Stimulated activated CD4-positive, alpha-beta T cell treated with anti-CD3 and anti-CD28 coated beads, Interleukin-15, amount 100 ng/mL, for 48 hours (primary cell): ENCODE data around the gene MFAP4.

Experiments
- DNase-seq, 2 donors: peaks; one replicate each; pipeline ENCODE4 v3.0.0-alpha.2; 2020; ENCODE audit warnings: low read depth in 2 of 2

Gene MFAP4

GRCh38 chr17:19385521-19385983 lies 1.4 kb downstream of the MFAP4 start:
- no peak for DNase-seq

- DNase-seq: no peak
These were observed 2.1 kb downstream of the MFAP4 start for GRCh38 chr17:19384723-19385391.

DNA sequence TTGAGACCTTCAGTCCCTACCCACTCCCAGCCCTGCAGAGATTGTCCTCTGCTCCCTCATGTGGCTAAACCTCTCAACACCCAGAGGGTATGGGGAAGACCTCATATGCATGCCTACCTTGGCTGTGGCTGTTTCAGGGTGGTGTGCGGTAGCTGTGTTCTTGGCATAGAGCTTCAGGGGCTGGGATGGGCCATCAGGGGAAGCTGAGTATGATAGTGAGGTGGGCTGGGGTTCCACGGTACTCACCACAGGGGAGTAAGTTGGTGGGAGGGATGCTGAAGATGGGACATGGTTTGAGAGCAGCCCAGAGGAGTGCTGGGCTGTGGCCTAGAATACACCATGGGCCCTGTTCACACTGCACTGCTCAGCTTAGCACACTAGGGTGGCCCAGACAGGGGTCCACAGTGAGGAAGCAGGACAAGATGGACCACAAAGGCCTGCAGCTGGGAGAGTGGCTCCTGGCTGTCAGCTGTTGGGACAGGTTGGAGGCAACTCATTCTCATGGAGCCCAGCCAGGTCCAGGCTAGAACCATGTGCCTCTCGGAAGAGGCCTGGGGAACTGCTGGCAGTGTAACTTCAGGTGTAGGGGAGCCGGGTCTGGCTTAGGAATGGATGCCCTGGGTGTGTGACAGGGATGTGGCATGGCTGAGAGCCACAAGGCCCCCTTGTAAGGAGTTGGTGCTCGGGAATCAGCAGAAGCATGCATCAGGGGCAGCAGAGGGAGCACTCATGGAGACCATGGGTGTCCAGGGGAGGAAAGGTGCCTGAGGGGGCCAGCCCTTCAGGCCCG lies 3.1 kb downstream of the MFAP4 start:
- no peak for DNase-seq

DNA sequence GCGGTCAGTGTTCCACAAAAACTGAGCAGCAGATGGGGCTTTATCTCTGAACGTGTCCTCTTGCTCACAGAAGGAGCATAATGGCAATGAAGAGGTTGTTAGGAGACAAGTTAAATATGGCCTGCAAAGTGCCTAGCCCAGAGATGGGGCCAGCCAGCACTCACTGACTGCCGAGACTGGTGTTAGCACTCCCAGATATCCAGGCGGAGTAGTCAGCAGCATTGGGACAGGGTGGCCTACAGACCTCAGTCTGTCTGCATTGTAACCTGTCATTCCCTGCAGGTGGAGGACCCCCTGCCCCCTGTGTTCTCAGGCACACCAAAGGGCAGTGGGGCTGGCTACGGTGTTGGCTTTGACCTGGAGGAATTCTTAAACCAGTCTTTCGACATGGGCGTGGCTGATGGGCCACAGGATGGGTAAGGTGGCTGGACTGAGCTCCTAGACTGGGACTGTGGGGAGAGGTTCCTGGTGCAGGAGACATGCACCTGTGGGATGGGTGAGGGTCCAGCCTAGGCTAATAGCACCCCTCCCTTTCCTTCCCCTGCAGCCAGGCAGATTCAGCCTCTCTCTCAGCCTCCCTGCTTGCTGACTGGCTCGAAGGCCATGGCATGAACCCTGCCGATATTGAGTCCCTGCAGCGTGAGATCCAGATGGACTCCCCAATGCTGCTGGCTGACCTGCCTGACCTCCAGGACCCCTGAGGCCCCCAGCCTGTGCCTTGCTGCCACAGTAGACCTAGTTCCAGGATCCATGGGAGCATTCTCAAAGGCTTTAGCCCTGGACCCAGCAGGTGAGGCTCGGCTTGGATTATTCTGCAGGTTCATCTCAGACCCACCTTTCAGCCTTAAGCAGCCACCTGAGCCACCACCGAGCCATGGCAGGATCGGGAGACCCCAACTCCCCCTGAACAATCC lies 4.2 kb downstream of the MFAP4 start:
- no peak for DNase-seq

GRCh38 chr17:19381741-19382444 lies 5.1 kb downstream of the MFAP4 start:
- no peak for DNase-seq

DNA sequence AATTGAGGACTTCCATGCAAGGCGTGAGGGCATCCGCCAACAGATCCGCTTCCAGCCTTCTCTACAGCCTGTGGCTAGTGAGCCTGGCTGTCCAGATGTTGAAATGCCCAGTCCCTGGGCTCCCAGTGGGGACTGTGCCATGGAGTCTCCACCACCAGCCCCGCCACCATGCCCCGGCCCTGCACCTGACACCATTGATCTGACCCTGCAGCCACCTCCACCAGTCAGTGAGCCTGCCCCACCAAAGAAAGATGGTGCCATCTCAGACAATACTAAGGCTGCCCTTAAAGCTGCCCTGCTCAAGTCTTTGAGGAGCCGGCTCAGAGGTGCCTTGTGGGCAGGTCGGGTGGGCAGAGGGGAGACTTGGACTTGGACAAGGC lies 5.6 kb downstream of the MFAP4 start:
- DNase-seq: no peak

DNA sequence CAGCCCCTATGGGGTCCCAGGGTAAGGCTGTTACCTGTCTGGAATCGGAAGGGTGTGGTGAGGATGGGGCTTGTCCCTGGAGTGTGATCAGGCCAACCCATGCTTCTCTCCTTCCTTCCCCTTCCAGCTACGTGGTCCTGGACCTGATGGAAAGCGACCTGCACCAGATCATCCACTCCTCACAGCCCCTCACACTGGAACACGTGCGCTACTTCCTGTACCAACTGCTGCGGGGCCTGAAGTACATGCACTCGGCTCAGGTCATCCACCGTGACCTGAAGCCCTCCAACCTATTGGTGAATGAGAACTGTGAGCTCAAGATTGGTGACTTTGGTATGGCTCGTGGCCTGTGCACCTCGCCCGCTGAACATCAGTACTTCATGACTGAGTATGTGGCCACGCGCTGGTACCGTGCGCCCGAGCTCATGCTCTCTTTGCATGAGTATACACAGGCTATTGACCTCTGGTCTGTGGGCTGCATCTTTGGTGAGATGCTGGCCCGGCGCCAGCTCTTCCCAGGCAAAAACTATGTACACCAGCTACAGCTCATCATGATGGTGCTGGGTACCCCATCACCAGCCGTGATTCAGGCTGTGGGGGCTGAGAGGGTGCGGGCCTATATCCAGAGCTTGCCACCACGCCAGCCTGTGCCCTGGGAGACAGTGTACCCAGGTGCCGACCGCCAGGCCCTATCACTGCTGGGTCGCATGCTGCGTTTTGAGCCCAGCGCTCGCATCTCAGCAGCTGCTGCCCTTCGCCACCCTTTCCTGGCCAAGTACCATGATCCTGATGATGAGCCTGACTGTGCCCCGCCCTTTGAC lies 6.3 kb downstream of the MFAP4 start:
- no peak for DNase-seq

DNA sequence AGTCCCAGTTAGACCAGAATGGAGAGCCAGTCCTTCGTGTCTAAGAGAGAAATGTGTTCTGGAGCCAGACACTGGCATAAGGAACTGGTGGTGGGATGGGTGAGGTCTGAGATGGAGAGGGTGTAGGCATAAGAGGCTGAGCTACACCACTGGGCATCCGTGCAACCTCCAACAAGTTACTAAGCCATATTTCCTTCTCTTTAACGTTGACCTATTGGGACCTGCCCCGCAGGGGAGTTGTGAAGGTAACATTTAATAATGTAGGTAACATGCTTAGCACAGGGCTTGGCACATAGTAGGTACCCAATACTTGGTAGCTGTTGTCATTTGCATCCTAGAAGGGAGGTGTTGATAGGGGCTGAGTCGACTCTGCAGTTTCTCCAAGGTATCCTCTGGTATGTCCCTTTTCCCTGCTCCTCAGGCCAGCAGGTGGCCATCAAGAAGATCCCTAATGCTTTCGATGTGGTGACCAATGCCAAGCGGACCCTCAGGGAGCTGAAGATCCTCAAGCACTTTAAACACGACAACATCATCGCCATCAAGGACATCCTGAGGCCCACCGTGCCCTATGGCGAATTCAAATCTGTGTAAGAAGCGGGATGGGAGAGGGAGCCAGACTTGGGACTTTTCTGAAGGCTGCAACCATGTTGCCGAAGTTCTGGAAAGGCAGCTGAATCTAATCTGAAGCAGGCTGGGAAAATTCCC lies 7.5 kb downstream of the MFAP4 start:
- DNase-seq: no peak

DNA sequence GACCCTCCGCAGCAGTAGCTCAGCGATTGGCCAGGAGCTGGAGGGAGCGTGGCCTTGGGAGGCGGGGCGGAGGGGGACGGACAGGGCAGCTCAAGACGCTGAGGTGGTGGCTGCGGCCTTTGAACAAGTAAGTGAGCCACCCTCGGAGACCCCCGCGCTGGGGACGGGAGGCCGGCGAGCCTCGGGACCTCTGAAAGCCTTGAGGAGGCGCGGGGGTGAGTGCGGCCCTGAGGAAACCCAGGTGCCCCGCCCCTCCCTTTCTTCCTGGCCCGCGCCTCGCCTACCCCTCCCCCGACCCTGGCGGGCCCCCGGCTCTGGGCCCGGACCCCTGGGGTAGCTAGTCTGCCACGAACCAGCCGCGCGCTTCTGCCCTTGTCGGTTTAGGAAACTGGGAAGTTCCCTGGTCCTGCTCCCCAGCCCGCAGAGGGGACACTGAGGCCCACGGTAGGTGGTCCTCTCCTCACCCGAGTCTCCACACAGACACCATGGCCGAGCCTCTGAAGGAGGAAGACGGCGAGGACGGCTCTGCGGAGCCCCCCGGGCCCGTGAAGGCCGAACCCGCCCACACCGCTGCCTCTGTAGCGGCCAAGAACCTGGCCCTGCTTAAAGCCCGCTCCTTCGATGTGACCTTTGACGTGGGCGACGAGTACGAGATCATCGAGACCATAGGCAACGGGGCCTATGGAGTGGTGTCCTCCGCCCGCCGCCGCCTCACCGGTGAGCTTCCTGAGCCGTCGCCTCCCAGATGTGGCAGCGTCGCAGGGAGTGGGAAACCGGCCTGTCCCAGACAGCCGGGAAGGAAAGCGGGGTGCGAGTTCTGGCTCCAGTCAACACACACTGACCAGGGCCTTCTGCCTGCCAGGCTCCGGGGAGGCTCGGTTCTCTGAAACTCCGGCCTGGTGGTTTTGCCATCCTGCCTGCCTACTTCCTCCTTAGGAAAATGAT lies 8.3 kb downstream of the MFAP4 start, which contains the start of gene MAPK7:
Gene MAPK7 (plus strand): TSS at position 83 of the 945 bp plus-strand sequence. CDS start 403 bp downstream, at position 486.
- DNase-seq: no peak

- peak; percentile 90 to 94 for DNase-seq
These were observed 9.2 kb downstream of the MFAP4 start for GRCh38 chr17:19377602-19378415.

DNA sequence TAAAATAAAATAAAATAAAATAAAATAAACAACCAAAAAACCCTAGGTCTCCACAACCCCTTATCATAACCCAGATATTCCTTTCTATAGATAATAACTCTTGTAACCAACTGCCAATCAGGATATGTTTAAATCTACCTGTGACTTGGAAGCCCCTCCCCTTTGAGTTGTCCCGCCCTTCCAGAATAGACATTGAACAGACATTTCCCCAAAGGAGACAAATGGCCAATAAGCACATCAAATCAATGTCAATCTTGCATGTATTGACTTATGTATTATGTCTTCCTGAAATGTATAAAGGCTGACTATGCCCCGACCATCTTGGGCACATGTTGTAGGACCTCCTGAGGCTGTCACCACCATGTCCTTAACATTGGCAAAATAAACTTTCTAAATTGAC lies 10.2 kb downstream of the MFAP4 start:
- no peak for DNase-seq

DNA sequence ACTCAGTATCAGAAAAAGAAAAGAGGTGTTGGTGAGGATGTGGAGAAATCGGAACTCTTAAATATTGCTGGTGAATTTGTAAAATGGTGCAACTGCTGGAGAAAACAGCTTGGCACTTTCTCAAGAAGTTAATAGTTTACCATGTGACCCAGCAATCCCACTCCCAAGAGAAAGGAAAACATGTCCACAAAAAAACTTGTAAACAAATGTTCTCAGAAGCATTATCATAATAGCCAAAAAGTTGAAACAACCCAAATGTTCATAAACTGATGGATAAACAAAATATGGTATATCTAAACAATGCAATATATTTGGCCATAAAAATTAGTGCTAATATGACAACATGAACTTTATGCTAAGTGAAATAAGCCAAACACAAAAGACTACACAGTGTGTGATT lies 11.3 kb downstream of the MFAP4 start:
- DNase-seq: no peak

GRCh38 chr17:19374136-19374535 lies 12.9 kb downstream of the MFAP4 start:
- no peak for DNase-seq

- no peak for DNase-seq
These were observed 14.0 kb downstream of the MFAP4 start for GRCh38 chr17:19372866-19373504.

DNA sequence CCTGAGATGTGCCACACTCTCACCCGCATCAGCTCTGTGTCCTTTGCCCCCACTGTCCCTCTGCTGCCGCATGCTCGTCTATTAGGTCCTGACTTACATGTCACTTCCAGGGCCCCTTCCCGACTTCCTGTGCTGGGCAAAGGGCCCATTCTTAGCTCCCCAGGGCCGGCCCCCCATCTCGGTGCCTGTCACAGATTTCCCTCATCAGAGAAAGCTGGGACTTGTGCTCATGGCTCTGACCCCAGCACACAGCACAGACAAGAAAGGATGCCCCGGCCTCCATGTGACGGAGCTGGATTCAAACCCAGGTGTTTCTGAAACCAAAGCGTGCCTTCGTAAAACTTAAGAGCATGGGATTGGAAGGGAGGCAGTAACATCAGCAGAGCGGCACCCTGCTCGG lies 14.6 kb downstream of the MFAP4 start:
- no peak for DNase-seq

- DNase-seq: no peak
These were observed 15.0 kb downstream of the MFAP4 start for GRCh38 chr17:19372011-19372370.

GRCh38 chr17:19371259-19372010 lies 15.6 kb downstream of the MFAP4 start:
- no peak for DNase-seq
